Stimulated activated CD8-positive, alpha-beta memory T cell treated with anti-CD3 and anti-CD28 coated beads, Interleukin-15, amount 100 ng/mL, for 1 hour (primary cell): ENCODE measurements around the gene TREML4.
A peak's percentile ranks its signal among the peaks of the same experiment; 100 is the strongest.

Experiments used
- DNase-seq: peaks from one replicate; pipeline ENCODE4 v3.0.0-alpha.2; 2020; ENCODE audit warnings: low read depth

Gene TREML4

GRCh38 chr6:41255638-41256246 lies 27.6 kb downstream of the TREML4 start:
- DNase-seq: no peak

- no peak for DNase-seq
These were observed 28.2 kb downstream of the TREML4 start for GRCh38 chr6:41256383-41256782.

GRCh38 chr6:41257369-41258195 lies 29.4 kb downstream of the TREML4 start:
- DNase-seq: no peak

- DNase-seq: no peak
These were observed 30.0 kb downstream of the TREML4 start for GRCh38 chr6:41258196-41258493.

- no peak for DNase-seq
These were observed 34.3 kb downstream of the TREML4 start for GRCh38 chr6:41262401-41262800.

GRCh38 chr6:41263267-41263666 lies 35.1 kb downstream of the TREML4 start:
- DNase-seq: no peak

GRCh38 chr6:41266541-41266940 lies 38.4 kb downstream of the TREML4 start:
- no peak for DNase-seq

- no peak for DNase-seq
These were observed 40.3 kb downstream of the TREML4 start for GRCh38 chr6:41268478-41268877.

GRCh38 chr6:41269166-41269565 lies 41.0 kb downstream of the TREML4 start:
- no peak for DNase-seq

- DNase-seq: no peak
These were observed 41.6 kb downstream of the TREML4 start for GRCh38 chr6:41269716-41270115.

GRCh38 chr6:41271901-41272395 lies 43.8 kb downstream of the TREML4 start:
- no peak for DNase-seq

GRCh38 chr6:41272591-41273240 lies 44.6 kb downstream of the TREML4 start:
- no peak for DNase-seq

- DNase-seq: no peak
These were observed 45.6 kb downstream of the TREML4 start for GRCh38 chr6:41273714-41274113.

- no peak for DNase-seq
These were observed 46.1 kb downstream of the TREML4 start for GRCh38 chr6:41274256-41274655.

- no peak for DNase-seq
These were observed 47.3 kb downstream of the TREML4 start for GRCh38 chr6:41275489-41275888.

GRCh38 chr6:41277605-41278004 lies 49.5 kb downstream of the TREML4 start:
- DNase-seq: no peak

- peak; percentile 32 for DNase-seq
These were observed 50.7 kb downstream of the TREML4 start for GRCh38 chr6:41278699-41279405.

GRCh38 chr6:41280381-41281057 lies 52.4 kb downstream of the TREML4 start:
- DNase-seq: no peak

- no peak for DNase-seq
These were observed 55.5 kb downstream of the TREML4 start for GRCh38 chr6:41283600-41283999.

- no peak for DNase-seq
These were observed 56.6 kb downstream of the TREML4 start for GRCh38 chr6:41284726-41285125.

- no peak for DNase-seq
These were observed 58.6 kb downstream of the TREML4 start, which contains the start of gene TREM1 for GRCh38 chr6:41286544-41287346. TREM1 (minus strand) TSS chr6:41286682; CDS start chr6:41286655, 27 bp downstream.
